Measurements from ENCODE around the gene NCK2.

Gene NCK2

DNA sequence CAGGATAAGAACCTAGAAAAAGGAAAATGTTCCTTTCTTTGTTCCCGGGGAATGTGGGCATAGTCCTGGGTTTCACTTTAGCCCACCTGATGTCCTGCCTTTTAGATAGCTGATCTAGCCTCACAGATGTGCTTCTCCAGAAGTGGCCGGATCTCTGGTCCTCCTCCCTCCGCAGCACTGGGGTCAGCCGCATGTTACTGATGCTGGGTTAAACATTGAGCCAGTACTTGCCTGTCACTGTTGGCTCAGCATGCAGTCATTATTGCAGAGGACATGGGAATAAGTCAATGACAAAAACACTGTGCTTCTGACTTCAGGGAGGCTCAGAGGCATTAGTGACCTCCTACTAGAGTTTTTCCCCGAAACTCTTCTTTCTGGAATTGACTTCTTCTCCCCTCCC is 27.6 kb downstream of the NCK2 start:
- TF ChIP-seq ZNF384 (IDR thresholded peaks at IDR 0.05) = no peak
- no peak for TF ChIP-seq LEF1 (IDR thresholded peaks at IDR 0.05; ENCODE audit: borderline replicate concordance)
- TF ChIP-seq SP1 (IDR thresholded peaks at IDR 0.05) = no peak
- TF ChIP-seq TARDBP (IDR thresholded peaks at IDR 0.05) = no peak
- no peak for TF ChIP-seq SUZ12 (IDR thresholded peaks at IDR 0.05)
- no peak for TF ChIP-seq PKNOX1 (IDR thresholded peaks at IDR 0.05)
- no peak for TF ChIP-seq FOXK2 (IDR thresholded peaks at IDR 0.05)
- TF ChIP-seq BHLHE40 (IDR thresholded peaks at IDR 0.05; ENCODE audit: borderline replicate concordance) = no peak
- no peak for TF ChIP-seq ELF4 (IDR thresholded peaks at IDR 0.05)
- no peak for TF ChIP-seq L3MBTL2 (conservative IDR thresholded peaks at IDR 0.05)
- no peak for TF ChIP-seq NFRKB (IDR thresholded peaks at IDR 0.05)
- DNase-seq (ENCODE audit: extremely low spot score) = no peak
- POLR2A ChIA-PET = interaction anchor here (1.0 kb wide), 1 partner anchor 27 kb away, joined by 3 read pairs; no protein-coding TSS in a partner anchor

DNA sequence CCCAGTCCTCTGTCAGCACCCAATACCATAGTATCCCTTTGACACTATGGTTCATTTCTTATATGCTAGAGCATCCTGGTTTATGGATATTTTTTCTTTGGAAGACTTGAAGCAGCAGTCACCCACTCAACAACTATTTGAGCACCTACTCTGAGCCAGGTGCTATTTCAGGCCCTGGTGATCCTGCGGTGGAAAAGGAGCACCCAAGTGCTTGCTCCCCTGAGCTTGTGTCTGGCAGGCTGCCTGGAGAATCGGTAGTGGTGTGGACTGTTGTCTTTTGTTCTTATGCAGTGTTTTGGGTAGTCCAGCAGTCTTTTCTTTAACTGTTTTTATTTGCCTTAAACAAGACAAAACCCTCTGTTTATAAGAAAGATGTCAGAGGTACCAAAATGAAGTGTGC is 28.9 kb downstream of the NCK2 start:
- CTCF ChIA-PET = interaction anchor here (0.6 kb wide), 1 partner anchor 9 kb away, joined by 4 read pairs; no protein-coding TSS in a partner anchor
- DNase-seq (ENCODE audit: extremely low spot score) = no peak
- POLR2A ChIA-PET = no interaction called here

More for the DNA sequence above, 27.6 kb downstream of the NCK2 start:
- CTCF ChIA-PET = no interaction called here

DNA sequence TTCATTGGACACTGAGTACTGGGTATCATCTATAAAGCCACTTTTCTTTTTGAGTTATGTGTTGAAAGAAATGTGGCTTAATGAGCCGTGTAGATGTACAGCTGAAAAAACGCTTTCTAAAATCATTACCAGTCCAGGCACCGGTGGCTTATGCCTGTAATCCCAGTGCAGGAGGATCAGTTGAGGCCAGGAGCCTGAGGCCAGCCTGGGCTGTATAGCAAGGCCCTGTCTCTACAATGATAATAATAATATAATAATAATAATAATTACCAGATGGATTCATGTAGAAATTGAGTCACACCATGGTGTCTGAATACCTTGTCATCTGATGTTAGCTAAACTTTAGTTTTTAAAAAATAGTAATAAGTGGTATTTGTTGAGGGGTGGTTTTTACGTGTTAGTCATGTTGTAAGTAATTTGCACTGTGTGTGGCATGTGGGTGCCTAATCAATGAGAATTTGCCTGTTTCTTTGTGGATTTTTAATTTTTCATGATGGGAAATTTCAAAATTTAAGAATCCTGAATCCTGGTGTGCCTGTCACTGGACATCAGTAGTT is 30.1 kb downstream of the NCK2 start:
- TF ChIP-seq L3MBTL2 (conservative IDR thresholded peaks at IDR 0.05) (no peak), TARDBP (IDR thresholded peaks at IDR 0.05) (no peak), FOXM1 (IDR thresholded peaks at IDR 0.05; ENCODE audit: borderline replicate concordance) (no peak), SUZ12 (IDR thresholded peaks at IDR 0.05) (no peak), LEF1 (IDR thresholded peaks at IDR 0.05; ENCODE audit: borderline replicate concordance) (no peak)
- CTCF ChIA-PET = interaction anchor here (1.2 kb wide), 1 partner anchor 220 kb away, joined by 4 read pairs; no protein-coding TSS in a partner anchor
- POLR2A ChIA-PET = no interaction called here
- no peak for DNase-seq (ENCODE audit: extremely low spot score)

More for the DNA sequence above, 28.9 kb downstream of the NCK2 start:
- TF ChIP-seq SUZ12 (IDR thresholded peaks at IDR 0.05) (no peak), SP1 (IDR thresholded peaks at IDR 0.05) (no peak), CTBP1 (IDR thresholded peaks at IDR 0.05; ENCODE audit: borderline replicate concordance) (no peak), HDGF (IDR thresholded peaks at IDR 0.05; ENCODE audit: borderline replicate concordance) (no peak), ZNF384 (IDR thresholded peaks at IDR 0.05) (no peak), LEF1 (IDR thresholded peaks at IDR 0.05; ENCODE audit: borderline replicate concordance) (no peak), FOXA1 (IDR thresholded peaks at IDR 0.05) (no peak), L3MBTL2 (conservative IDR thresholded peaks at IDR 0.05) (no peak), ELF4 (IDR thresholded peaks at IDR 0.05) (no peak)

DNA sequence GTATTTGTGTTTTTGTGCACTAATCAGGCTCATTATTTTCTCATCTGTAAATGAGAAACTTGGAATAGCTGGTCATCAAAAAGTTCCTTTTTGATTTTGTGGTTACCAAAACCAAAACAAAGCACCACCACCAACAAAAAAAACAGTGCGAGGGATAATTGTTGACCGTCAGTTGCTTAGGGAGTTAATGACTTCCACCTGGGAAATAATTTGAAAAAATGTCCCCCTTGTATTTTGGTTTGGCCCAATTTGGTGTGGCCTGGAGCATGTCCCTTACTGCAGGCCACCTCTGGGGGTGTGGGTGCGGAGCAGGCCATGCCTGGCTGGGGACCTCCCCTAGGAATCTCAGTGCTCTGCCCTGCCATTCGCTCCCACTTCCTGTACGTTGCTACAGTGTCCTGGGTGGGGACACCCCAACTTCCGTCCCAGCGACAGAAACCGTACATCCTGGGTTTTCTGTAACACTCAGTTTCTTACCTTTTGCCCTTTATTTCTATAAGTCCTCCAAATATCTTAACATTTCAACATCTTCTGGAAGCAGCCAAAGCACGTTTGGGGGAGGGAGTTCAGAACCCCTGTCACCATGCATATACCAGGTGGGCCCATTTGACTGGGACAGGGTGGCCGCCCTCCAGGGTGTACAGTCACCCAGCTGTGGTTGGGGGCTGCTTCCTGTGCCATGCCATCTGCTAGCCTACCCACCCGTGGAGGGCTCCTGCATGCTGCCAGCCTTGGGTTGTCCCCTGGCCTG is 31.3 kb downstream of the NCK2 start:
- CTCF ChIA-PET = interaction anchor here (0.6 to 1.2 kb wide), 2 partner anchors 22 to 221 kb away, joined by 4 to 5 read pairs; no protein-coding TSS in a partner anchor
- POLR2A ChIA-PET = interaction anchor here (0.6 kb wide), 1 partner anchor 20 kb away, joined by 3 read pairs; no protein-coding TSS in a partner anchor
- no peak for DNase-seq (ENCODE audit: extremely low spot score)
- TF ChIP-seq TARDBP (IDR thresholded peaks at IDR 0.05) = no peak
- no peak for TF ChIP-seq NFRKB (IDR thresholded peaks at IDR 0.05)
- TF ChIP-seq ZNF384 (IDR thresholded peaks at IDR 0.05) = no peak
- TF ChIP-seq FOXM1 (IDR thresholded peaks at IDR 0.05; ENCODE audit: borderline replicate concordance) = no peak
- TF ChIP-seq HDGF (IDR thresholded peaks at IDR 0.05; ENCODE audit: borderline replicate concordance) = no peak
- TF ChIP-seq PKNOX1 (IDR thresholded peaks at IDR 0.05) = no peak
- TF ChIP-seq ELF4 (IDR thresholded peaks at IDR 0.05) = no peak
- TF ChIP-seq ARNT (IDR thresholded peaks at IDR 0.05) = no peak

DNA sequence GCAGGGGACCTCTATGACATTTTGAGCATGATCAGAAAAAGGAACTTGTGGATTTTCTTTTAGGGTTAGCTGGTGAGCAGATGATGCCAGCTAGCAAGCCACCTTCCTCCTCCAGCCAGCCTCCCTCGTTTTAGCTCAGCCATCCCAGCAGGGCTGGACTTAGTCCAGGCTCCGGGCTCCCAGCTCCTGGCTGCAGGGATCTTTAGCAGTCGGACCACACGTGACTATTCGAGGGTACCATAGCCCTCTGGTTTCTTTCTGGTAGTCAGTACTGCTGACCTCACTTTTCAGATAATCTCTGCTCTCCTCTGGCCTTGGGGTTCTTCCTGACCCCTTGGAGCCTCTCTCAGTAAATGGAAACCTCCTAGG is 31.8 kb downstream of the NCK2 start:
- DNase-seq (ENCODE audit: extremely low spot score) = no peak
- CTCF ChIA-PET = no interaction called here
- POLR2A ChIA-PET = interaction anchor here (0.6 kb wide), 1 partner anchor 20 kb away, joined by 3 read pairs; no protein-coding TSS in a partner anchor
- TF ChIP-seq SUZ12 (IDR thresholded peaks at IDR 0.05) = no peak
- no peak for TF ChIP-seq NFRKB (IDR thresholded peaks at IDR 0.05)
- TF ChIP-seq PKNOX1 (IDR thresholded peaks at IDR 0.05) = no peak
- TF ChIP-seq TARDBP (IDR thresholded peaks at IDR 0.05) = no peak
- no peak for TF ChIP-seq ELF4 (IDR thresholded peaks at IDR 0.05)
- no peak for TF ChIP-seq FOXK2 (IDR thresholded peaks at IDR 0.05)
- no peak for TF ChIP-seq SP1 (IDR thresholded peaks at IDR 0.05)
- no peak for TF ChIP-seq ARNT (IDR thresholded peaks at IDR 0.05)
- no peak for TF ChIP-seq ZNF384 (IDR thresholded peaks at IDR 0.05)
- no peak for TF ChIP-seq CTBP1 (IDR thresholded peaks at IDR 0.05; ENCODE audit: borderline replicate concordance)
- no peak for TF ChIP-seq L3MBTL2 (conservative IDR thresholded peaks at IDR 0.05)
- TF ChIP-seq FOXA1 (IDR thresholded peaks at IDR 0.05) = no peak
- no peak for TF ChIP-seq BHLHE40 (IDR thresholded peaks at IDR 0.05; ENCODE audit: borderline replicate concordance)
- TF ChIP-seq FOXM1 (IDR thresholded peaks at IDR 0.05; ENCODE audit: borderline replicate concordance) = no peak
- TF ChIP-seq HDGF (IDR thresholded peaks at IDR 0.05; ENCODE audit: borderline replicate concordance) = no peak
- no peak for TF ChIP-seq LEF1 (IDR thresholded peaks at IDR 0.05; ENCODE audit: borderline replicate concordance)

GRCh38 chr2:105777031-105777482 is 32.3 kb downstream of the NCK2 start:
- no peak for DNase-seq (ENCODE audit: extremely low spot score)
- TF ChIP-seq BHLHE40 (IDR thresholded peaks at IDR 0.05; ENCODE audit: borderline replicate concordance) = no peak
- CTCF ChIA-PET = no interaction called here
- POLR2A ChIA-PET = no interaction called here

Data from HEK293T (cell line).